ENCODE results near the gene ABR. TPM values are rescaled to one million over a fixed set of nuclear protein-coding genes. Genes with fewer than 3 reads are reported as not detected.

The ABR gene
- total RNA-seq, 1 donor from 2014 or later = 195 TPM

- TF ChIP-seq, protein P1, sequence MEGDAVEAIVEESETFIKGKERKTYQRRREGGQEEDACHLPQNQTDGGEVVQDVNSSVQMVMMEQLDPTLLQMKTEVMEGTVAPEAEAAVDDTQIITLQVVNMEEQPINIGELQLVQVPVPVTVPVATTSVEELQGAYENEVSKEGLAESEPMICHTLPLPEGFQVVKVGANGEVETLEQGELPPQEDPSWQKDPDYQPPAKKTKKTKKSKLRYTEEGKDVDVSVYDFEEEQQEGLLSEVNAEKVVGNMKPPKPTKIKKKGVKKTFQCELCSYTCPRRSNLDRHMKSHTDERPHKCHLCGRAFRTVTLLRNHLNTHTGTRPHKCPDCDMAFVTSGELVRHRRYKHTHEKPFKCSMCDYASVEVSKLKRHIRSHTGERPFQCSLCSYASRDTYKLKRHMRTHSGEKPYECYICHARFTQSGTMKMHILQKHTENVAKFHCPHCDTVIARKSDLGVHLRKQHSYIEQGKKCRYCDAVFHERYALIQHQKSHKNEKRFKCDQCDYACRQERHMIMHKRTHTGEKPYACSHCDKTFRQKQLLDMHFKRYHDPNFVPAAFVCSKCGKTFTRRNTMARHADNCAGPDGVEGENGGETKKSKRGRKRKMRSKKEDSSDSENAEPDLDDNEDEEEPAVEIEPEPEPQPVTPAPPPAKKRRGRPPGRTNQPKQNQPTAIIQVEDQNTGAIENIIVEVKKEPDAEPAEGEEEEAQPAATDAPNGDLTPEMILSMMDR (conservative IDR thresholded peaks at IDR 0.05; ENCODE audit: low read depth, low read length) = no peak
- H3K4me3 ChIP-seq (ENCODE audit: low read depth, low read length) = no peak overlapping the region
- DNase-seq (ENCODE audit: low read depth) = no peak
Observed at GRCh38 chr17:1112875-1113274, 66.9 kb downstream of the ABR start.

DNA sequence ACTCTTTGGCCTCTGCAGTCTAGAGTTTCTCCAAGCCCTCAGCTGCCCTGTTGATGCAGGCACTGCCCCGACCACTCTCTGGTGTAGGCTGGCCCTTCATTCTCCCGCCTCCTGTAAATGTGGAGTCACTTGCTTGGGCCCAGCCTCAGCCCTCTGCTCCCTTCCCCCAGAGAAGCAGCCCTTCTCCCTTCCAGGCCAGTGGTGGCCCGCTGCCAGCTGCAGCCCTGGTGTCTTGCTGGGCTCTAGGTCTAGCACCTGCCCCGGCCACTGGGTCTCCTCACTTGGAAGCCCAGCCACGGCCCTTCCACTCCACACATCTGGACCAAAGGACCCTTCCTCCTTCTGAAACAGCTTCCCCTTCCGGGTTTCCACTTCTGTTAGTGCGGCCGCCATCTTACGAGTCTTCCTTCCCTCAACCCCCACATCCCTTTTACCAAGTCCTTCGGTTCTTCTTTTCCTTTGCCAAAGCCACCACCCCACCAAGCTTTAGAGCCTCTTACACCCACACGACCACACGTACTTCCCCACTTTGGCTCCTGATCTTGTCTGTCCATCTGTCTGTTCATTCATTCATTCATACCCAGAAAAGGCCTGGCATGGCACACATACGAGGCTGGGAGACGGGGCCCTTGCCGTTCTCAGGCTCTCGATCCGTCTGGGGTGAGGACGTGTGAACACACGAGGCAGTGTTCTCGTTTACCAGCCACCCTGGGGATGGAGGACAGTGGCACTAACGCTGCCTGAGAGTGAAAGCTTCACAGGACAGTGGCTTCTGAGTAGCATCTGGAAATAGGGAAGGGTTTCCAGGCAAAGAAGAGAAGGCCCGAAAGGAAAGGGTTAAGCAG is 68.0 kb downstream of the ABR start:
- TF ChIP-seq, protein P1 (conservative IDR thresholded peaks at IDR 0.05; ENCODE audit: low read depth, low read length) = no peak
- H3K4me3 ChIP-seq (ENCODE audit: low read depth, low read length) = no peak overlapping the region
- DNase-seq (ENCODE audit: low read depth) = no peak

GRCh38 chr17:1110862-1111598 is 68.8 kb downstream of the ABR start:
- DNase-seq (ENCODE audit: low read depth) = peak; percentile 37
- no peak overlapping the region for H3K4me3 ChIP-seq (ENCODE audit: low read depth, low read length)
- TF ChIP-seq, protein P1 (conservative IDR thresholded peaks at IDR 0.05; ENCODE audit: low read depth, low read length) = no peak

- DNase-seq (ENCODE audit: low read depth) = no peak
- H3K4me3 ChIP-seq (ENCODE audit: low read depth, low read length) = no peak overlapping the region
- TF ChIP-seq, protein P1 (conservative IDR thresholded peaks at IDR 0.05; ENCODE audit: low read depth, low read length) = no peak
Observed at GRCh38 chr17:1110541-1110861, 69.3 kb downstream of the ABR start.

GRCh38 chr17:1109606-1110540 is 69.9 kb downstream of the ABR start:
- peak overlapping the region; percentile 86 for H3K4me3 ChIP-seq (ENCODE audit: low read depth, low read length)
- TF ChIP-seq, protein P1 (conservative IDR thresholded peaks at IDR 0.05; ENCODE audit: low read depth, low read length) = no peak
- no peak for DNase-seq (ENCODE audit: low read depth)

DNA sequence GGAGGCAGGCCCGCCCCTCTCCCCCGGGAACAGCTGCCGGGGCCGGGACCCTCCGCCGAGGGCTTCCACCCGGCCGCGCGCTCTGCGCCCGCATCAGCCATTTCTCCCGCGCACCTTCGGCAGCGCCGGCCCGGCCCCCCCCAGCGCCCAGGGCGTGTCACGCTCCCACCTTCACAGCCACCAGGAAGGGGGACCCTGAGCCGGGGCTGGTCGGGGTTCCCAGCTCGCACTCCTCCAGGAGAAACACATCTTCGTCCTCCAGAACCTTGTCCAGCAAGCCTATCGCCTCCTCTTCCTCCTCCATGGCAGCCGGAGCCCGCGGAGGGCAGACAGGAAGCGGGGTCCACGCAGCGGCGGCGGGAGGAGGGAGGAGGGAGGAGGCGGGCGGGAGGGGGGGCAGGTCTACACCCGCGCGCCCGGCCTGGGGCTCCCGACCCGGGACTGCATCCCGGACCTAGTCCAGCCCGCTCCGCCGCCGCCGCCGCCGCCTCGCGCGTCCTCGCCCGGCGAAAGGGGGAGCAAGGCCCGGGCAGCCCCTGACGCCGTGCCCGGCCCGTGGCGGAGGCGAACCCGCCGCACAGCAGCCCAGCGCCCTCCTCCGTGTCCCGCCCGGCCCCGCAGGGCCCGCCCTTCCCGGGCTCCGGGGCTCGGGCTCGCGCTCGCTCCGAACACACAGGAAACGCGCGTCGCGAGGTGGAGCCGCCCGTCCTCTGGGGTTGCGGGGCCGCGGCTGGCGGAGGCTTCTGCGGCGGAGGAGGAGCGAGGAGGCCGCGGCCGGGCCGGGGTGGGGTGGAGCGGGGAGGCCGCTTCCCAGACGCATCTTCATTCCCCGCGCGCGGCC is 70.8 kb downstream of the ABR start:
- peak overlapping the region; percentile 86 for H3K4me3 ChIP-seq (ENCODE audit: low read depth, low read length)
- no peak for DNase-seq (ENCODE audit: low read depth)
- TF ChIP-seq, protein P1 (conservative IDR thresholded peaks at IDR 0.05; ENCODE audit: low read depth, low read length) = no peak
